B cell (primary cell): ENCODE results near the gene IFRD2.

Source experiments
- EZH2 ChIP-seq: IDR thresholded peaks from 2 replicates; pipeline ENCODE4 v1.6.1; 2012; ENCODE audit warnings: borderline replicate concordance, low read depth, mild to moderate bottlenecking, moderate library complexity, low read length; ENCODE audit not compliant: insufficient read depth, poor library complexity, severe bottlenecking
- TF ChIP-seq, protein P1 (sequence below): fragments of 200-600 bp; IDR thresholded peaks from one replicate; pipeline ENCODE4 v1.8.0; 2022; ENCODE audit warnings: antibody characterized with exemption, mild to moderate bottlenecking

DNA sequence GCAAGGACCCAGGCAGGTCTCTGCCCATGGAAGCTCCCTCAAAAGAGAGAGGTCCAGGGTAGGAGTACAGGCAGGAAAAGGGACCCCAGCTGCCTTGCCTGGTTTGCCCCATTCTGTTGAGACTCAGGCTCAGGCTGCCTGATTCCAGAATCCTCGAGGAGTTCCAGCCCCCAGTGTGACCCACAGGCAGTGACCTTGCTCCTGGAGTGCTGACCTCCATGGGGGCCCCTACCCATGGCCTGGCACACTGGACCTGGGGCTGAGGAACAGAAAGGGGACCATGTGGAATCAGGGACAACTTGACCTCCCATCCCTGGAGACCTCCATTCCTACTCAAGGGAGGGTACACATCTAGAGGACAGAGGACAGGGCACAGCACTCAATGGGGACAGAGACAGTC, 26.7 kb downstream of the IFRD2 start:
- TF ChIP-seq, protein P1, sequence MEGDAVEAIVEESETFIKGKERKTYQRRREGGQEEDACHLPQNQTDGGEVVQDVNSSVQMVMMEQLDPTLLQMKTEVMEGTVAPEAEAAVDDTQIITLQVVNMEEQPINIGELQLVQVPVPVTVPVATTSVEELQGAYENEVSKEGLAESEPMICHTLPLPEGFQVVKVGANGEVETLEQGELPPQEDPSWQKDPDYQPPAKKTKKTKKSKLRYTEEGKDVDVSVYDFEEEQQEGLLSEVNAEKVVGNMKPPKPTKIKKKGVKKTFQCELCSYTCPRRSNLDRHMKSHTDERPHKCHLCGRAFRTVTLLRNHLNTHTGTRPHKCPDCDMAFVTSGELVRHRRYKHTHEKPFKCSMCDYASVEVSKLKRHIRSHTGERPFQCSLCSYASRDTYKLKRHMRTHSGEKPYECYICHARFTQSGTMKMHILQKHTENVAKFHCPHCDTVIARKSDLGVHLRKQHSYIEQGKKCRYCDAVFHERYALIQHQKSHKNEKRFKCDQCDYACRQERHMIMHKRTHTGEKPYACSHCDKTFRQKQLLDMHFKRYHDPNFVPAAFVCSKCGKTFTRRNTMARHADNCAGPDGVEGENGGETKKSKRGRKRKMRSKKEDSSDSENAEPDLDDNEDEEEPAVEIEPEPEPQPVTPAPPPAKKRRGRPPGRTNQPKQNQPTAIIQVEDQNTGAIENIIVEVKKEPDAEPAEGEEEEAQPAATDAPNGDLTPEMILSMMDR: no peak
- TF ChIP-seq EZH2: no peak
